Activated naive CD8-positive, alpha-beta T cell treated with anti-CD3 and anti-CD28 coated beads, Interleukin-2, amount 50 U/mL, for 16 hours (primary cell): Measurements from ENCODE around the gene CTNNBIP1.

Experiments
- DNase-seq: peaks from one replicate; pipeline ENCODE4 v3.0.0-alpha.2; 2020; ENCODE audit warnings: low read depth, low spot score

Gene CTNNBIP1

DNA sequence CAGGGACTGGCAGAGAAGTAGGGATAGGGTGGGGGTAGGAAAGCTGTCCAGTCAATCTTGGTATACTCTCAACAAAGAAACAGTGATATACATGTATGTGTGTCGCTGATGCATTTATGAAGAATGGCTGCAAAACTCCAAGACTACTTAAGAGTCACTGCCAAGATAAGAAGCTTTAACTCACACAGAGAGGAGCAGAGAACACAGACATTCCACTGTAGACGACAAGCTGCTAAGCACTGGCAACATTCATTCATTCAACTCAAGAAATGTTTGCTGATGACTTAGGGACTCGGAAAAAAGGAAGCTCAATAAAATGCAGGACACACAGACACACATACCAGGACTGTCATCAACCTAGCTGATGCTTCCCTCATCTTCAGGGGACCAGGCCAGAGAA lies 5.5 kb downstream of the CTNNBIP1 start:
- DNase-seq = no peak

DNA sequence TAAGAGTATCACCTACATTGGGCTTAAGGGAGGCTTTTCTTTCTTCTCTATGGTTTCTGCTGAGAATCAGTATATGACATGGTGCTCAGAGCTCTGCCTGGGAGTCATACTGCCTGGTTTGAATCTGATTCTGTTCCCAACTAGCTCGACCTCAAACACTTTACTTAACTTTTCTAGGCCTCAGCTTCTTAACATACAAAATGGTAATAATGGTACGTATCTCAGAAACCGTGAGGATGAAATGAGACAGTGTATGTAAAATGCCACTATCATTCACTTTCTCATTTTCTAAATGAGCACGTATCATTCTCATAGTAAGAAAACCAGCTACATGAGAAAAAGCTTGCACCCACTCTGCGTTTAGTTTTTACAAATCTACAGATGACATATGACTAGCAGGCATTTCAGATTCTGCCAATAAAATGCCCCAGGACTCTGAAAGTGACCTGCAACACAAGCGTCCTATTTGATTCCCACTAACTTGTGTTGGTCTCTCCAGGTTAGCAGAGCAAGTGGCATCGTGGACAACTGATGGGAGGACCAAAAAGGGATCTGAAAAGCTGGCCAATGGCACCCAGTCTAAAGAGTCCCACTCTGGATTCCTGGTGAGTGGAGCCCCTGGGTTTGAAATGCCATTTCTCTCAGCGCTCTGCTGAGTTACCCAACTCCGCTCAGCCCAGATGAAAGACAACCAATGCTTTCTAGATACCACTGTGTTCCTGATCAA lies 6.1 kb downstream of the CTNNBIP1 start:
- DNase-seq = no peak

DNA sequence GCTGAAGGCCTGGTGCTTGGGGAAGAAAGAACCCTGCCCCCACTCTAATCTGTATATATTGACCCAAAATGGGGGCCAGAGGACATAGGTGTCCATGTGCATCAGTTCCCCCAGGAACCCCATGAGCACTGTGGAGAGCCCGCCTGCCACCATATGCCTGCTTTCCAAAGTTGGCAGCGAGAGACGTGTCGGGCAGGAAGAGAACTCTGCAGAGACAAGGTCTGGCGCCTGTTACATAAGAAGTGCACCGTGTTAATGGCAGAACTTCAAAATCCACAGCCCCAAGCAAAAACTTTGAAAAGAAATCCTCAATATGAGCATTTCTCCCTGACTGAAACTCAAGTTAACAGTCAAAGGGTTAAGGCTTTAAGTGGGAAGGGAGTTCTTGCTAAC lies 8.0 kb downstream of the CTNNBIP1 start:
- no peak for DNase-seq

GRCh38 chr1:9901148-9902059 lies 8.7 kb downstream of the CTNNBIP1 start:
- no peak for DNase-seq

DNA sequence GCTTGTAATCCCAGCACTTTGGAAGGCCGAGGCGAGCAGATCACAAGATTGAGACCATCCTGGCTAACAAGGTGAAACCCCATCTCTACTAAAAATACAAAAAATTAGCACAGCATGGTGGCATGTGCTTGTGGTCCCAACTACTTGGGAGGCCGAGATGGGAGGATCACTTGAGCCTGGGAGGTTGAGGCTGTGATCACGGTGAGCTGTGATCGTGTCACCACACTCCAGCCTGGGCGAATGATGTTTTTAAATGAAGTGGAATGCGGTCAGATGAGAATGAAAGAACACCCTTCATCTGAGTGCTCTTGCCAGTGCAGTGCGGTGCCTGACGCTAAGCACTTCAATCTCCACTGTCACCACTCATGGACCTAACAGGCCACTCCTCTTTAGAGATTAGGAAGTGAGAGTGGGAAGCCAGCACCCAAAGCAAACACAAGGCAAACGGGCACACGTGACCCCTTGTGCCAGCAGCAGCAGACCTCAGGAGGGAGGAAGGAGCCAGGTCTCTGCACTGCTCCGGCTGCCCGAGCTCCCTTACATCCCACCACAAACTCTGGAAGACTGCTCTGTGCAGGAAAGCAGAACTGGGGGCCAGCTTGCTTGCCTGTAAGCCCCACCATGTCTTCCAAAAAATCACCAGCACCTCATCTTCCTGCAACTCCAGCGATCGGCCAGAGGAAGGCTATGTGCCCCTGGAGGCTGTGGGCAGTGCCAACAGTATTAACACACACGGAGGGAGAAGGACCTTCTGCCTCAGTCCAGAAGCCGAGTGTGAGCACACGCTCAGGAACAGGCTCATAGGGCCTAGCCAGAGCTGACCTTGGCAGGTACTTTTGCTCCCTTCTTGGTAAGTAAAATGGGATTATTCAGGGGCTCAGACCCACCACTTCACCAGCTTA lies 9.7 kb downstream of the CTNNBIP1 start:
- no peak for DNase-seq

DNA sequence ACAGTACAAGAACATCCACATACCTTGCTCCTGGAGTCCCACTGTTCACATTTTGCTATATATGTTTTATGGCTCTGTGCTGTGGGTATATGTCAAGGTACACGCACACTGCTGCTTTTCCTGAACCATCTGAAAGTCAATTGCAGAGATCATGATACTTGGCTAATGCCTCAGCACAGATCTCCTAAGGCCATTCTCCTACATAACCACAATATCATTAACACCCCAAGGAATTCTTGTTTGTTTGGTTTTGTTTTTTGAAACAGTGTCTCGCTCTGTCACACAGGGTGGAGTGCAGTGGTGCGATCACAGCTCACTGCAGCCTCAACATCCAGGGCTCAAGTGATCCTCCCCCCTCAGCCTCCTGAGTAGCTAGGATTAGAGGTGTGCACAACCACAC lies 16.0 kb downstream of the CTNNBIP1 start:
- no peak for DNase-seq

DNA sequence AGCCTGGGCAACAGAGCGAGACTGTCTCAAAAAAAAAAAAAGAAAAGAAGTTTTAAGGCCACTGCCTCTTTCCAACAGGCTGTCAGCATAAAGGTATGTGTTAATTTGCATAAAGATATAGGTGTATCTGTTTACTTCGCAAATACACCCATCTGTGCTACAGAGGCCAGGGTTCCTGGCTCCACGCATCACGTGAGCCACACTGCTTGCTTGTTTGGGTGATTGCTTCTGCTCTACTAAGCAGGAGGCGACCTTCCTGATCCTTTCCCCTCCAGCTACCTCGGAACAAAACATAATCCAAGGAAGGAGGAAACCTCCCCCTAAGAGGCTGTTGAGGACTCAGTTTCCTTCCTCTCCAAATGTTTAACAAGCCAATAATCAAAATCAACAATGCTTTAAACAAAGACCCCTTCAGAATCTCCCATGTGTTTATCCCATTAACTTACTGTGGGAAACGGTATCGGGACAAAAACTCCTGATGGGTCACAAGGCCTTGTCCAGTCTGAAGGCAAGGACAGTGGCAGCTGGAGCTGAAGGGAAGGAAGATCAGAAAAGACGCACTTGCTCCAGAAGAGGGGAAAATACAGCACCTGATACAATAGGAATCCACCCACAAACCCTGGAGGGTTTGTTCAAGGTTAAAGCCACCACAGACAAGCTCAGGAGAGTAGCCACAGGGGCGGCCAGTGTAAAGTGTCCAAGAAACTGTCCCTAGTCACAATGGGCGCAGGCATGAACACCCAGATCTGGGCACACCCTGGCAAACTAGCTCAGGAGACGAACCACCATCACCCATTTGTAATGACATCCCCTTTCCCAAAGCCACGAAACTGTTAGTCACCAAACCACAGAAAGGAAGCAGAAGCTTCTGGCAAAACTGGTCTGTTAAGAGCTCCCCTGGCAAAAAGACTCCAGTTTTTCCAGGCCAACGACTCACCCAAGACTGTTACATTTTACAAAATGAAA lies 17.2 kb downstream of the CTNNBIP1 start:
- DNase-seq = no peak

- DNase-seq = no peak
These were observed 18.9 kb downstream of the CTNNBIP1 start for GRCh38 chr1:9891207-9891606.

GRCh38 chr1:9890224-9890731 lies 19.8 kb downstream of the CTNNBIP1 start:
- no peak for DNase-seq

DNA sequence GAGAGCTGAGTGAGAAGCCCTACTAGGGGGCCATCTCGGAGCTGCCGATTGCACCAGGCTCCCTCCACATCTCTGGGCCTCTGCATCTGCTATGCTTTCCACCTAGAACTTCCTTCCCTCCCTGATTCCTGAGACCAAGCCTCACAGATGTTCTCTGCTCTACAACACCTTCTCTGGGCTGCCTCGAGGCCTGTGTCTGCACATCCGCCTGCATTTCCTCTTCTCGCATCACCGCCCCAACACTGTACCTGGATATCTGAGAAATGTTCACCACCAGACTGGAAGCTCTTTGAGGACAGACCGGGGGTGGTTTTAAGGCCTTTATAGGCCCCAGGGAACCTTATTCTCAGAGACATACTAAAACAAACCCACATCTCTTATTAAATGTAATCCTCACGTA lies 20.7 kb downstream of the CTNNBIP1 start:
- DNase-seq = no peak

DNA sequence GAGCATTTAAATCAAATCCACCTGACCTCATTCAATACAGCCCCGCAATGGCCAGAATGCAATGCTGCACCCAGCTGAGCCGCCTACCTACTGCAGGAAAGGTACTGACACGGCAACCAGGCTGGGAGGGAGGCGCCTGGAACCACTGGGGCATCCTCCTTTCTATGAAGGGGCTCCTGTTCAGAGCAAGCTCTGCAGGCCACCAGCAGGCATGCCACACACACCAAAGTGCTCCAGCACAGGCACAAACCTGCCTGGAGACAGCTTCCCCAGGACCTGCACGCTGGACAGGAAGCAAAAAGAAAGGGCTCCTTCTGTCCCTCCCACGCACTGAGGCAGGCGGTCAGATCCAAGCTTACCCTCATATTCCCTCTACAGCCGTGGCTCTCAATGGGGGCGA lies 21.2 kb downstream of the CTNNBIP1 start:
- DNase-seq = no peak

DNA sequence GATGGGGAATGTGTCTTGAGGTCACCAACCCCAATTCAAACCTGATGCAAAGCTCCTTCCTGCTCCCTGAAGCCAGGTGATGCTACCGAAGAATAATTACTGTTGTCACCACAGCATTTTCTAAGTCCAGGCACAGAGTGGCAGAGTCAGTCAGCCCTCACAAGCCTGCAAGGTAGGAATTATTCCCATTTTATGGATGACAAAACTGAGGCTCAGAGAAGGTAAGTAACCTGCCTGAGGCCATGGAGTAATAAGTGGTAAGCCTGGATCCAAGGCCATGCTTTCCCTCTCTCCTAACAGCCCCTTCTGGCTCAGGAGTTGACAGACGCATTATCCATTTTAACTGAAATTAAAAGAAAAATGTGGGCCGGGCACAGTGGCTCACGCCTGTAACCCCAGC lies 23.0 kb downstream of the CTNNBIP1 start:
- no peak for DNase-seq

DNA sequence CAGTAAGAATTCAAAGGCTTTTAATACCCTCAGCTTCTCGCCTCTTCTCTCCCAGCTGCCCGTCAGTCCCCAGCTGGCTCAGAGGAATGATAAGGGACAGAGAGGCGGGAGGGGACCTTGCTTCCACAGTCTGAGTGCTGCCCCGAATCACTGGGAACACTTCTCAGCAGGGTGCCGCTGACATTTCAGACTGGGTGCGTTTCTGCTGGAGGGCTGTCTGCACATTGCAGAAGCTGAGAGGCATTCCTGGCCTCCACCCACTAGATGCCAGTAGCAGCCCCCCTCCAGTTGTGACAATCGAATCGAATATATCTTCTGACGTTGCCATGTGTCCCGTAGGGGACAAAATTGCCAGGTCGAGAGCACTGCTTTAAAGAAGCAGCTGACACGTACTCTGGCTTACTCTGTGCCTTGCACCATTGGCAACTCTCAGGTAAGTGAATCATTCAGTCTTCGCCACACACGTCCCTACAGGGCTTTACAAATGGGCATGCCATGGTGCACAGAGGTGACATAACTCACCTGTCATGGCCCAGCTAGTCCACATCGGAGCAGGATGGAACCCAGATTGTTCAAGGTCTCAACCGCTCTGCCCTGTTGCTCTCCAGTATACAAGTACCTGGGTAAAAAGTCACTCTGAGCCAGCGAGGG lies 23.9 kb downstream of the CTNNBIP1 start:
- no peak for DNase-seq

DNA sequence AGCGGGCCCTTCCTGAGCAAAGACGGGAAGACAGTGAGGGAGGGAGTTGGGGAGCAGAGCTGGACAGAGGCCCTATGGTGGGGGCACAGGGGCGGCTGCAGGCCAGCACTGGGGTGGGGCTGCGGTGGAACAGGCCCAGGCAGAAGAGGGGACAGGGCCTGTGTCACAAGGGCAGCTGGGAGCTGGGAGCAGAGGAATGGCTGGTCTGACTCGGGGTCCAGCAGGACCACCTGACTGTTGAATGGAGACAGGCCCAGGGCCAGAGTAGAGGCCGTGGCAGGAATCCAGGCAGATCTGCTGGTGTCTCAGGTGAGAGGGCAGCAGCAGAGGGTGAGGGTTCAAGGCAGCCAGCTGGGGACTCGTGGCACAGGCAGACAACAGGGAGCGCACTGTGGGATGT lies 25.3 kb downstream of the CTNNBIP1 start:
- DNase-seq = no peak

DNA sequence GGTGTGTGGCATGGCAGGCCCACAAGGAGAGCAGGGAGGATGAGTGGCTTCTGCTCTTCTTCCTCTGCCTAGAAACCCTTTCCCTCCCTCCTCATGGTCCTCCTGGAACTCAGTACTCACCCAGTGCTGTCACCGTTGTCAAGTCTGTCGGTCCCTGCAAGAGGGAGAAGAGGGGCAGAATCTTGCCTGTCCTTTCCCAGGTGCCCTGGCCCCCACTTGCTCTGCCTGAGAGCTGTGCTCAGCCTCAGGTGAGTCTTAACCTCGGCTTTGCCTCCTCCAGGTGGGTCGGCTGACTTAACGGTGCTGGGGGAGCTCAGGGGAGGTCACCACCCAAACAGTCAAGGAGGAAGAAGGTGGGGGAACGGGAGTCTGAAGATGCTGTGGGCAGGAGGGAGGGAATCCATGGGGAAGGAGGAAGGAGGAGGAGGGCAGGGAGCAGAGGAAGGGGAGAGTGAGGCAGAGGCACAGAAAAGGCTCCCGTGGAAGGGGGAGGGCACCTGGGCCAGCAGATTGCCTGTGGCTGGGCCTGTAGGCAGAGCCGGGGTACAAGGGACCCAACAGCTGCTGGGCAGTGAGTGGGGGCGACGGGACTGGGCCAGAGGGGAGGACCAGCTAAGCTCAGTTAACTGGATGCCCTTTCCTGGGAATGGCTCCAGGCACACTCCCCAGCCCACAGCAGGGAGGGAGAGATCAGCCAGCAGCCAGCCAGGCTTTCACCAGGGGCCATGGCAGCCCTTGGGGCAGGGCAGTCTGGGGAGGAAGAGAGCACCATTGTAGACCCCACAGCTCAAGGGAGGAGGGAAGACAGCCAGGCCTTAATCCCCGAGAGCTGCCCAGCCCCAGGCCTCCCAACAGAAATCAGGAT lies 26.3 kb downstream of the CTNNBIP1 start:
- DNase-seq = no peak

GRCh38 chr1:9882945-9883303 lies 27.1 kb downstream of the CTNNBIP1 start:
- DNase-seq = no peak

DNA sequence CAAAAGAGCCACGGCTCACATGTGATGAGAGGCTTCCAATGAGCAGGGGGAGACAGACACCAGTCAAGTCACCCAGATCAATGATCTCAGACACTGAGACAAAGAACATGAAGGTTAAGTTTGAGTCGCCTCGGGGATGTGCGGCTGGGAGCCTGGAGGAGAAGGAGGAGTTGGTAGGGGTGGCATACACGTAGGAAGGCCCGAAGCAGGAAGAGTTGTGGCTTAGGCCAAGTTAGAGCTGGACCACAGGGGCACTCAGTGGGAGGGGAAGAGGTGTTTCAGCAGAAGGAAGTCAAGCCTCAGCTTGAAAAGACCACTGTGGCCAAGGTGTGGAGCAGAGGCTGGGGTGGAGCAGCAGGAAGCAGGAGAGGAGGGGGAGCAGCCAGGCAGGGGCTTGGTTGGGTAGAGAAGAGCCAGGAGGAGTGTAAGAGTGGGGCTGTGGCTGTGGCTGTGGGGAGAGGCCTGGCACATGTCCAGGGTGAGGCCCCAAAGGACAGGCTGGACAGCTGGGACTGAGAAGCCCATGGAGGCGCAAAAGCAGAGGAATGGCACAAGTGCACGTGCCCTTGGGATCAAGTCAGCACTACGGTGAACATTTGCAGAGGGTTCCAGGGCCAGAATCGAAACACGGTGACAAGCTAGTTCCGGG lies 27.6 kb downstream of the CTNNBIP1 start:
- DNase-seq = no peak

- no peak for DNase-seq
These were observed 28.2 kb downstream of the CTNNBIP1 start for GRCh38 chr1:9881838-9882249.

GRCh38 chr1:9878404-9878803 lies 31.7 kb downstream of the CTNNBIP1 start:
- DNase-seq = no peak
